AG04449 (cell line): ENCODE results near the gene PHF23.

ENCODE experiments used
- CTCF ChIA-PET: fragments of 350-600 bp; formaldehyde crosslinking; extraction: SDS; loops from one replicate; lab custom pipeline; 2021; ENCODE audit warnings: antibody characterized with exemption; lab: Yijun Ruan, JAX
- POLR2A ChIA-PET: fragments of 400-600, 350-600 bp; formaldehyde crosslinking; extraction: SDS; loops from one replicate; lab custom pipeline; 2020; ENCODE audit warnings: antibody characterized with exemption, inconsistent platforms; lab: Yijun Ruan, JAX
- DNase-seq: peaks from one replicate; pipeline ENCODE4 v3.0.0-alpha.2; 2010; ENCODE audit warnings: low read depth, low spot score
- H3K4me3 ChIP-seq: 2 replicates; pipeline ENCODE4 v1.5.1; 2011; ENCODE audit warnings: low read depth, mild to moderate bottlenecking, control low read depth, low read length
- TF ChIP-seq, protein P1 (sequence below): IDR thresholded peaks from one replicate; pipeline ENCODE4 v1.5.1; 2011; ENCODE audit warnings: mild to moderate bottlenecking, moderate library complexity, low read length, control low read depth, inconsistent platforms; ENCODE audit not compliant: insufficient read depth; ENCODE audit errors: missing control alignments

PHF23 gene

DNA sequence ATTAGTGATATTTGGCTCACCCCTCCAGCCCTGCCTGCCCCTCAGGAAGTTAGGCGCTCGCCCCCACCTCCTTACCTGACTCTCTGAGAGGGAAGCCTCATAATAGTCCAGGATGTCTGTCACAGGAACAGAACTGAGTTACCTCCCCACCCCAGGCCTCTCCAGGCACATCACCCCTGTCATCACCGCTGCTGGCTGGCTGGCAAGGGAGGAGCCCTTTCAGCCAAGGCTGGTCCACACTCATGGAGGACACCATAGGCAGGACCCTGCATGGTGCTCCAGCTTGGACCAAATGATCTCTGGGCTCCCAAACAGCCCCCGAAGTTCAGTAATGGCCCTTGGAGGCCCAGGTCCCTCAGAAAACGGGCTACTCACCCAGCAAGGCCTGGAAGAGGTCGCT, 21.1 kb downstream of the PHF23 start:
- peak overlapping the region; percentile 66 for H3K4me3 ChIP-seq
- DNase-seq = no peak
- TF ChIP-seq, protein P1, sequence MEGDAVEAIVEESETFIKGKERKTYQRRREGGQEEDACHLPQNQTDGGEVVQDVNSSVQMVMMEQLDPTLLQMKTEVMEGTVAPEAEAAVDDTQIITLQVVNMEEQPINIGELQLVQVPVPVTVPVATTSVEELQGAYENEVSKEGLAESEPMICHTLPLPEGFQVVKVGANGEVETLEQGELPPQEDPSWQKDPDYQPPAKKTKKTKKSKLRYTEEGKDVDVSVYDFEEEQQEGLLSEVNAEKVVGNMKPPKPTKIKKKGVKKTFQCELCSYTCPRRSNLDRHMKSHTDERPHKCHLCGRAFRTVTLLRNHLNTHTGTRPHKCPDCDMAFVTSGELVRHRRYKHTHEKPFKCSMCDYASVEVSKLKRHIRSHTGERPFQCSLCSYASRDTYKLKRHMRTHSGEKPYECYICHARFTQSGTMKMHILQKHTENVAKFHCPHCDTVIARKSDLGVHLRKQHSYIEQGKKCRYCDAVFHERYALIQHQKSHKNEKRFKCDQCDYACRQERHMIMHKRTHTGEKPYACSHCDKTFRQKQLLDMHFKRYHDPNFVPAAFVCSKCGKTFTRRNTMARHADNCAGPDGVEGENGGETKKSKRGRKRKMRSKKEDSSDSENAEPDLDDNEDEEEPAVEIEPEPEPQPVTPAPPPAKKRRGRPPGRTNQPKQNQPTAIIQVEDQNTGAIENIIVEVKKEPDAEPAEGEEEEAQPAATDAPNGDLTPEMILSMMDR = no peak
- ChIA-PET POLR2A (no interaction called here), CTCF (interaction anchor here (4.6 kb wide), 1 partner anchor 79 kb away, joined by 37 read pairs; no protein-coding TSS in a partner anchor)

DNA sequence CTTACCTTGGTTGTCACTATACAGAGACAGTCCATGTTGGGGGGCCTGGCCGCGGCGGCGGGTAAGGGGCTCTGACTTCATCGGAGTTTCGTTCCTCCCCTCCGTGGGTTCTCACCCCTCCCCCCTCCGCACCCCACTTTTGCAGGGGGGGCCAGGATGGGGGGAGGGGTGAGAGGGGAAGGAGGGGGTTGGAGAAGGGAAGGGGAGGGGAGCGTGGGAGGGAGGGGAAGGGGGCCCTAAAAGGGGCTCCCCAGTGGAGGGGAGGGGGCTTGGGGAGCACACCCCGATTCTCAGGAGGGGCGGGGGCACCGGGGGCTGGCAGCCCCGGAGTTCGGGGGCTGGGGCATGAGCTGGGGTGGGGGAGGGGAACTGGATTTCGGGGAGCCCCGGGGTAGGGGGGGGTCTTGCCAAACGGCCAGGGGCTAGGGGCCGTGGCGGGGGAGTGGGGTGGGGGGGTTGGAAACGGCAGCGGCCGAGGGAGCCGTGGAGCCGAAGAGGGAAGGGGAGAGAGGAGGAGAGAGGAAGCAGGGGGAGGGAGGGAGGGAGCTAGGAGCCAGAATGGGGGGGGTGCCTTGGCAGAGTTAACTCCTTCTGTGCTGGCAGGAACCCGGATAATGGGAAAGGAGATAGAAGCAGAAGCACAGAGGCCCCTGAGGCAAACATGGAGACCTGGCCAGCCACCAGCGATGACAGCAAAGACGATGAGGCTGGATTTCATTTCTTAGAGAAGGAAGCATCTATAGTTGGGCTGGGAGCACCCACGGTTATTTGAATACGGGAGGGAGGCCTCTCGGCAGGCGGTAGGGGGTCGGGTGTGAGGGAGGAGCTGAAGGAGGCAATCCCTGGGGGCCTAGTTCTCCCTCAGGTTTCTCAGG, 21.9 kb downstream of the PHF23 start:
- peak overlapping the region; percentile 66 for H3K4me3 ChIP-seq
- DNase-seq = no peak
- POLR2A ChIA-PET = no interaction called here
- TF ChIP-seq, protein P1 = no peak
- CTCF ChIA-PET = no interaction called here

GRCh38 chr17:7216242-7217112, 22.8 kb downstream of the PHF23 start:
- no peak for DNase-seq
- peak overlapping the region; percentile 66 for H3K4me3 ChIP-seq
- TF ChIP-seq, protein P1 = no peak
- POLR2A ChIA-PET = interaction anchor here (1.2 kb wide), 1 partner anchor 18 kb away, joined by 3 read pairs; the partner anchor contains the start of gene DVL2
- CTCF ChIA-PET = interaction anchor here (1.0 to 2.3 kb wide), 3 partner anchors 8 to 171 kb away, joined by 3 to 6 read pairs (median 4); no protein-coding TSS in a partner anchor

DNA sequence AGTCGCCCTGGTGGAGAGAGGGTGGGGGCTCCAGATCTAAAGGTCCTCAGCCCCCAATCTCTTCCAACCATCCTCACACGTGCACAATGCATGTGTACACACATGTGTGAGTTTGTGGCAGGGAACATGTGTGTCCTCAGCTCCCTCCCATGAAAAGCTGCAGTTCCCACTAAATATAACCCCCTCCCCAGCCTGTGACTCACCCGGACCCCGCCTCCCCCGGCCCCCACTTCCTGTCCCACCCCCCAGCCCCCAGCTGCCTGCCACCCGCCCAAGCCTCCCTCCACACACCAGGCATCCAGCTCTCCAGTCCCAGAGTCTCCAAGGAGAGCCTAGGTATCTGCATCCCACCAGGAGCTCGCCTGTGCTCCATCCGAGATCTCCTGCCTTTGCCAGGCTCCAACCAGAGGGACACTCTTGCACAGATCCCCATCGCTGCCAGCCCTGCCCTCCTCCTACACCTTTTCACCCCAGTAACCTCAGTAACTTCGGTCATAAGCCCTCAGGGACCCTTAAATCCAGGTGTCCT, 23.5 kb downstream of the PHF23 start:
- H3K4me3 ChIP-seq = peak overlapping the region; percentile 66
- CTCF ChIA-PET = interaction anchor here (1.0 to 2.3 kb wide), 4 partner anchors 9 to 170 kb away, joined by 3 to 6 read pairs (median 4); no protein-coding TSS in a partner anchor
- TF ChIP-seq, protein P1 = no peak
- POLR2A ChIA-PET = interaction anchor here (0.6 to 1.2 kb wide), 2 partner anchors 9 to 19 kb away, joined by 3 to 4 read pairs; partner anchors contain the start of gene DVL2
- no peak for DNase-seq

DNA sequence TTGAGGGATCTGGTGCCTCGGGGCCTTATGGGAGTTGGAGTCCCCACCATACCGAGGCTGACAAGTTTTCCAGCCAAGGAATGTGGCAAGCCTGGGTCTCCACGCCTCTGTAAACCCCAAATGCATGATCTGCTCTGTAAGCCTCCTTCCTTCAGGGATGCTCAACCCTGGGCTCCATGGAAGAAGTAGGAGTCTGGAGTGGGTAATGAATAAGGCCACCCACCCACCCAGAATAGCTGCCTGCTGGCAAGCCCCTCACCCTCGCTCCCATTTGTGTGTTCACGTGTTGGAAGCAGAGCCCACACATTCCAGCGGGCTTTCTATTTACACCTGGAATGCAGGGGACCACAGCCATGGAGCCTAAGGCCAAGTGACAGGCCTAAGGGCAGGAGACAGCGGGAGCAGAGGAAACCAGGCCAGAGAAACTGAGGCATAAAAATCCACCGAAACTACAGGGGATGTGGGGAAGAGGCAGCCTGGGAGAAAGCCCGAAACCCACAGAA, 24.1 kb downstream of the PHF23 start:
- DNase-seq = no peak
- CTCF ChIA-PET = interaction anchor here (1.4 to 2.3 kb wide), 5 partner anchors 9 to 170 kb away, joined by 4 to 11 read pairs (median 6); no protein-coding TSS in a partner anchor
- POLR2A ChIA-PET = interaction anchor here (0.6 to 1.2 kb wide), 3 partner anchors 10 to 22 kb away, joined by 3 to 4 read pairs (median 3); partner anchors contain the start of gene DVL2
- TF ChIP-seq, protein P1 = no peak
- H3K4me3 ChIP-seq = peak overlapping the region; percentile 66
